NCI-H748 treated with DMSO at 0.1 percent for 48 hours (cell line): ENCODE data around the gene CLEC17A.
"Not testable (repeated sequence)": the region's sequence is repeated elsewhere in the genome, so short reads cannot be mapped to it uniquely, and the experiment has no call there.

Source experiments
- DNase-seq: peaks from one replicate; lab custom pipeline; 2025; lab: John Stamatoyannopoulos, UW

Gene CLEC17A

DNA sequence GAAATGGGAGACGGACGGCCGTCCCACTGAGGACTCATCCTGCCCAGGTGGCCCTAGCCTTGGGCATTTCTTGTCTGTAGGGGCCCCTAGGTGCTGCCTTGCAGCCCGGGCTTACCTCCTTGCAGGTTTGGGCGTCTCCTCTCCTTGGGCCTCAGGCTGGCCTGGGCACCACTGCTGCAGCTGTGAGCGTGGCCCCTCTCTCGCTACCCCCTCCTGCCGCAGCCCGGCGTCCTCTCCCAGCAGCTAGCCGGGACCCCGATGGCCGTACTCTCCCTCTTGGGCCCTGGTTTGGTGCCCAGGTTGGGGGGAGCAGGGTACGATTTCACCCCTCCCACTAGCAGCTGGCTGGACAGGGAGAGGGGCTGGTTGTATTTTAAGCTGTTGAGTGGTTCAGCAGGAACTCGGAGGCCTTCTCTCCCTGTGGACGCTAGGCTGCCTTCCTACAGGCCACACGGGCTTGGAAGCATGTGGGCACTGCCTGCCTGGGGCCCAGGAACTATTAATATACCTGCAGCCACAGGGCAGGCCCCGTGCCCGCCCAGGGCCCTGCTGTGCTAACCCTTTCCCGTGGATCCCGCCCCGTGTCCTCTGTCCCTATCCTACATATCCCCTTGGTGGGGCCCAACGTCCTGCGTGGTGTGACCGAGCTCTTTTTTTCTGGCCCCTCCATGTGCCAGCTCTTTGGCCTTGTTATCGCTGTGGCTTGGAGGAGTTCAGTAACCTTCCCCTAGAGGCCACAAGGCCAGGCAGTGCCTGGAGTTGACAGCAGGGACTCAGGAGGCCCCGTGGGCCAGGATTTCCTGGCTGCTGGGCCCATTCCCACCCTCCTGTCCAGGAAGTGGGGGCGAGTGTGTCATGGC, 22.7 kb upstream of the CLEC17A start:
- DNase-seq, result no peak

DNA sequence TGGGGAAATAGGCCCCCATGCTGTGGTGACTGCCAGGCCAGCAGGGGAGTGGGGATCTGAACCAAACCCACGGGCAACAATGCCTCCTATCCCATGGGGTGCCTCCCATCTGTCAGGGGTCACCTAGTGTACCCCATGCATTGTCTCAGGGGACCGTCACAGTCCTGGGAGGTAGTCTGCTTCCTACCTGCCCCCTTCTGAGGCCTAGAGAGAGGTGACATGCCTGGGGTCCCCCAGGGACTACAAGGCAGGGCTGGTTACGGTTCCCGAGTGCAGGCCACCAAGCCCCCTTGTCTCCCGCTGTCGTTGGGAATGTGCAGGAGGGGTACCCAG, 22.1 kb upstream of the CLEC17A start:
- no peak for DNase-seq

DNA sequence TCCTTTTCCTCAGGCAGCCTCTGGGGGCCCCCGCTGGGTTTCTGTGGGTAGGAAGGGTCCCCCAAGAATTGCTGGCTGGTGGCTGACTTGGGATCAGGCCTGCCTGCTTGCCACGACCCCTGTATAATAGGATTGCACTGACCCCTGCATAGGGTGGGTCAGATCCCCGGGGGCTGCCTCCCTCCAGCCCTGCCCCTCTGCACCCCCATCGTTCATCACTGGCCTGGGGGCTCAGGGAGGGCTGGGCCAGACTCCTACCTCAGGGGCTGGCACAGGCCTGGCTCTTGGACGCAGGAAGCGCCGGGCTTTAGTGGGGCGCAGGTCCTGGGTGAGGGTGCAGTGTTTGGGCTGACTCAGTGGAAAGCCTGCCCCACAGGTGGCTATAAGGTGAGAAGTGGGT, 21.6 kb upstream of the CLEC17A start:
- DNase-seq, result no peak

DNA sequence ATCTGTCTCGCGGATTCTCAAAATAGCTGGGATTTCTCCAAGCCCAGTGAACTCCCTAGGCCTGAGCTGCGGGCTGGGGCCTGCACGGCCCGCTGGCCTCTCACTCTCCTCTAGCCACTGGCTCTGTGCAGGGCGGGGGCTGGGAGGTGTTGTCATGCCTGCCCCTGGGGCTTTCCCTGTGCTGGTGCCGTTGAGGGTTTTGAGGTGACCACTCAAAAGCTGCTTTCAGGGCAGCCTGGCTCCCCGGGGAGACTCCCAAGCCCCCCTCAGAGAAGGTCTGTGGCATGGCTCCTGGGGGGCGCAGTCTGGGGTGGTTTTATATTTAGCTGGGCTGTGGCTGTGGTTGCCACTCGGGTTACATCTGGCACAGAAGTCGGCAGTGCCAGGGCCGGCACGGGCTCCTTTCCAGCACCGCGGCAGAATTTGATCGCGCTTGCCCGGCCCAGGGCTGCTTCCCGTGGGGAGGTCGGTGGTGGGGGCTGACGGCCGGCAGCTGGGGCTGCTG, 21.0 kb upstream of the CLEC17A start:
- no peak for DNase-seq

DNA sequence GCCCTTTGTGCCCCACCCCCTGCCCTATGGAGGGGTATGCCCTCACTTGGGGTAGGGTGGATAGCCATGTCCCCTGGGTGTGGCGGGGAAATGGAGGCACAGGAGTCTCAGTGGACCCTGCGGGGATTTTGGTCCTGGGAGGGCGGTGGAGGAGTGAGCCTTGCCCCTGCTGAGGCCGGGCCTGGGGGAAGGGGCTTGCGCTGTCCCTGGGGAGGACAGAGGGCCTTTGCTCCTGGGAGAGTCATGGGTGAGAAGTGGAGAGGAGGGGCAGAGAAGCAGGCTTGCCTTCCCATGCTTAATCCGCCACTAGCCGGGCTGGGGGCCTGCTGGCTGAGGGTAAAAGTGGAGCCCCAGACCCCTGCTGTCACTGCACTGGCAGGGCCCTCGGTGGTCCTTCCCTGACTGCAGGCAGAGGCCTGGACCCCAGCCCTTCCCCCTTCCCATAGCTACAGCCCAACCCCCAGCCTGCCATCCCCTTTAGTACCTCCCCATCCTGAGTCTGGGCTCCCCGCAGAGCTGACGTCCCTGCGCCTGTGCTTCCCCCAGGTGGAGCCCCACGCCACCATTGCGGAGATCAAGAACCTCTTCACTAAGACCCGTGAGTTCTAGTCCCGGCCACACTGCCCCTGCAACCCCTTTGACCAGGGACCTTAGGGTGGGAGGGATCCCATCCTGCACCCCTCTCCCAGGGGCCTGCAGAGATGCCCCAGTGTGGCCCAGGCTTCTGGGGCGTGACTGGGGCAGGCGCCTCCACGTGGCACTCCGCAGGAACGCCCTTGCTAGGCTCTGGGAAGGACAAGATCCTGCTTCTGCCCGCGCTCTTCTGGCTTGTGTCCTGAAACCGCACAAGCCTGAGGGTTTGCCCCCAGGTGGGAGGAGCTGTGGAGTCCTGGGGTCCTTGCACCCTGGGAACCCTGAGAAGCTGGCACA, 20.0 kb upstream of the CLEC17A start:
- DNase-seq, result no peak

DNA sequence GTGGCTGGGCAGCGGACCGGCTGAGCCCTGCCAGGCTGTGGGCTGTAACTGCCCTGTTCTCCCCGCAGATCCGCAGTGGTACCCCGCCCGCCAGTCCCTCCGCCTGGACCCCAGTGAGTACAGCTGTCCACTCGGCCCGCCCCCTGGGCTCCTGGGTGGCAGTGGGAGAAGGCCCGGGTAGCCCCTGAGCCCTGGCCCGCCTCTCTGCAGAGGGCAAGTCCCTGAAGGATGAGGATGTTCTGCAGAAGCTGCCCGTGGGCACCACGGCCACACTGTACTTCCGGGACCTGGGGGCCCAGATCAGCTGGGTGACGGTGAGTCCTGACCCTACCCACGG, 19.3 kb upstream of the CLEC17A start:
- no peak for DNase-seq

DNA sequence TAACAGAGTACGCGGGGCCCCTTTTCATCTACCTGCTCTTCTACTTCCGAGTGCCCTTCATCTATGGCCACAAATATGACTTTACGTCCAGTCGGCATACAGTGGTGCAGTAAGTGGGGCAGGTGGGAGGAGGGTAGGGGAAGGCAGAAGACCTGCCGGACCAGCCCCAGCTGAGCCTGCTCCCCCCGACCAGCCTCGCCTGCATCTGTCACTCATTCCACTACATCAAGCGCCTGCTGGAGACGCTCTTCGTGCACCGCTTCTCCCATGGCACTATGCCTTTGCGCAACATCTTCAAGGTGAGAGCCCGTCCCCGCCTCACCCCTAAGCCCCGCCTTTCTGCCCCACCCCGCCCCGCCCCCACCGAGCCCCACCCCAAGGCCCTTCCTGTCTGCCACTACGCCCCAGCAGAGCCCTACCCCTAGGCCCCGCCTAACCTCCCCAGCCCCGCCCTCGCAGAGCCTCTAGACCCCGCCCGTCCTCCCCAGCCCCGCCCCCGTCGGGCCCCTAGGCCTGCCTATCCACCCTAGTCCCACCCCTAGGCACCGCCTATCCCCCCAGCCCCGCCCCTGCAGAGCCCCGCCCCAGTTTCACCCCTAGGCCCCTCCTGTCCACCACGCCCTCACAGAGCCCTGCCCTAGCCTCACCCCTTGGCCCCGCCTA, 18.8 kb upstream of the CLEC17A start:
- DNase-seq, result no peak

DNA sequence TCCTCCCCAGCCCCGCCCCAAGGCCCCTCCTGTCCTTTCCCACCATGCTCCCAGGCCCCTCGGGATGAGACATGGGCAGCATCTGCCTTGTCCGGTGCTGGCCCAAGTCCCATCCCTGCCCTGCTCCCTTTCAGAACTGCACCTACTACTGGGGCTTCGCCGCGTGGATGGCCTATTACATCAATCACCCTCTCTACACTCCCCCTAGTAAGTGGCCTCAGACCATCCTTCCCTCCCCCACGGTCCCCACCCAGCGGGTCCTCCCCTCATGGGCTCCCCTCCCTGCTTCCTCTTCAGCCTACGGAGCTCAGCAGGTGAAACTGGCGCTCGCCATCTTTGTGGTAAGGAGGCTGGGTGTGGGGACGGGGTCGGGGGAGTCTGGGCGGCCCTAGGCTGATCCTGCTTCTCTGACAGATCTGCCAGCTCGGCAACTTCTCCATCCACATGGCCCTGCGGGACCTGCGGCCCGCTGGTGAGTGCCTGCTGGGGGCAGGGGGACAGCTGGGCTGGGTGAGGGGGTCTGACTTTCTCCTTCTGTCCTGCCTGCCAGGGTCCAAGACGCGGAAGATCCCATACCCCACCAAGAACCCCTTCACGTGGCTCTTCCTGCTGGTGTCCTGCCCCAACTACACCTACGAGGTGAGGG, 18.1 kb upstream of the CLEC17A start:
- DNase-seq, result not testable (repeated sequence)

DNA sequence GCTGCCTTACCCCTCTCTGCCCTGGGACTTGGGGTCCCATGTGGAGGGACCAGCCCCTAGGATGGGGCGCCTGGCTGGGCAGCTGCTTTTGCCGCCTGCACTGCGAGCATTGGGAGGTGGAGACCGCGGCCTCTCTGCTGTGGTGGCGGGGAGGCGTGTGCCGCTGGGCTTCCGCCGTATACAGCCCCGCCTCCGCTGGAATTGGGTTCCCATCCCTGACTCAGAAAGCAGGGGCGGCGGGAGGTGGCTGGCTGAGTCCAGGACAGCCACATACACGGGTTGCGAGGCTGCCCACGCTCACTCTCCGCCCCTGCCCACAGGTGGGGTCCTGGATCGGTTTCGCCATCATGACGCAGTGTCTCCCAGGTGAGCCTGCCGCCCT, 17.6 kb upstream of the CLEC17A start:
- no peak for DNase-seq

DNA sequence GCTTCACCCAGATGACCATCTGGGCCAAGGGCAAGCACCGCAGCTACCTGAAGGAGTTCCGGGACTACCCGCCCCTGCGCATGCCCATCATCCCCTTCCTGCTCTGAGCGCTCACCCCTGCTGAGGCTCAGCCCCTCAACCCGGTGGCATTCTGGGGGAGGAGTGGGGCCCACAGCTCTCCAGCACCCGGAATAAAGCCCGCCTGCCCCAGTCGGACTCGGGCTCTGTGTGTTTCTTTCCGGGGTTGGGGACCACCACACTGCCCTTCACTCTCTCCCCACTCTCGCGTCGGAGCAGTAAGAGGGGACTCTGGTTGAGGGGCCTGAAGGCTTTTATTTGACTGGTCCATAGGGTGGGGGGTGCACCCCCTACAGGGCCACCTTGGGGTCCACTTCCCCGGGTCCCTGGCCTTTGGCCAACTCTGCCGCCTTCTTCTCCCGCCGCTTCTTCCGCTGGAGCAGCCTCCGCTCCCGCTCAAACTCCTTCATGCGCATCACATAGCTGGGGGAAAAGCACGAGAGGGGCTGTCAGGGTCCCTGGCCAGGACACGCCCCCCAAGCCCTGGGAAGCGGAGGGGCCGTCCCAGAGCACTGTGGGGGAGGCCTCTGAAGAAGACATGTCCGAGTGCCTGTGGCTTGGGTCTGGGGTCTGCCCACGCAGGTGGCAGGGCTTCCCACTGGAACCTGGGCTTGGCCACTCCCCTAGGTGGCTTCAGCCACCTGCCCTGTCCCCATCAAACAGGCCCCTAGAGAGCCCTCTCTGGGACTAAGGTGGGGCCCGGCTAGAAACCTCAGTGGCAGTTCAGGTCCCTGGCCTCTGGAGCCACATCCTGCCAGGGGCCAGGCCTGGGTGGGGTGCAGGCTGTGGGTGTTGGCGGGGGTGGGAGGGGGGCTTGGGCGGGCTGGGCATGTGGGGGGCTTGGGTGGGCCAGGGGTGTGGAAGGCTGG, 16.8 kb upstream of the CLEC17A start:
- no peak for DNase-seq

DNA sequence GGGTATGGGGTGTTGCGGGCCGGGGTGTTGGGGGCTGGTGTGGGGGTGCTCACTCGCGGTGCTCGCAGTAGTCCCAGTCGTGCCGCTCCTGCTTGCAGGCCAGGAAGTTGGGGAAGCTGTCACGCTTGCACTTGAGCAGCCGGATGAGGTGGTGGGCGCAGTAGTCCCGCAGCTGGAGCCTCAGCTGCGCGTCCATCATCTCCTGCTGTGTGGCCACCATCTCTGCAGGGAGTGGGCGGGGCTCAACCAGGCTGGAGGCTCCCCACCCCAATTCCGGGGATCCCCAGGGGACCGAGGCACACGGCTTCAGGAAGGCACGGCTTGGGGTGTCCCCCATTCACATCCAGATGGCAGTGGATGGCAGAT, 16.2 kb upstream of the CLEC17A start:
- DNase-seq, result no peak

DNA sequence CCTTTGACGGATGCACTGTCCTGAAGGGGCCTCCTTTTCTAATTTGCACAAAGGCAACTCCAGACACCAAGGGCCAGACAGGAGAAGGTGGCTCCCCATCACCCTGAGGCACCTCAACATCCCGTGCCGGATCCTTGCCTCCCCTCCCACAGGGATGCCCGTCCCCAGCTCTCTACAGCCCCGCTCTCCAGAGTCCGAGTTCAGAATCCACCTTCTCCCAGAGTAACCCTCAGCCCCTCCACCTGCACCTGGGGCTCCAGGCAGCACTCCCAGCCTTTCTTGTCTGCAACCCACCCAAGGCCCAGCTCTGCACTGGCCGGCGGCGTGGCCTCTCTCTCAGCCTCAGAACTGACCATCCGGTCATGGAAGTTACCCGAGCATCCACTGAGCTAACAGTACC, 15.8 kb upstream of the CLEC17A start:
- DNase-seq, result no peak

DNA sequence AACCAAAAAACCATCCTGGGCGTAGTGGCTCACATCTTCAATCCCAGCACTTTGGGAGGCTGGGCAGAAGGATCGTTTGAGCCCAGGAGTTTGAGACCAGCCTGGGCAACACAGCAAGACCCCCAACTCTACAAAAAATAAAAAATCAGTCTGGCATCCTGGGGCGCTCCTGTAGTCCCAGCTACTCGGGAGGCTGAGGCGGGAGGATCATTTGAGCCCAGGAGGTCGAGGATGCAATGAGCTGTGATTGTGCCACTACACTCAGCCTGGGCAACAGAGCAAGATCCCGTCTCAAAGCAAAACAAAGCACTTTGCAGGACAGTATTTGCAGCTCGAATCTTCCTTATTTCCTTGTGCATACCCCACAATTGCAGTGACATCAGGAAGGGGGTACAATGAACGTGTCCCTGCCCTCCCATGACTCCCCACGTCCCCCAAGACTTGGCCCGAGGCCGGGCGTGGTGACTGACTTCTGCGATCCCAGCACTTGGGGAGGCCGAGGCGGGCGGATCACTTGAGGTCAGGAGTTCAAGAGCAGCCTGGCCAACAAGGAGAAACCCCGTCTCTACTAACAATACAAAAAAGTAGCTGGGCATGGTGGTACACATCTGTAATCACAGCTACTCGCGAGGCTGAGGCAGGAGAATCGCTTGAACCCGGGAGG, 11.9 kb upstream of the CLEC17A start:
- no peak for DNase-seq

DNA sequence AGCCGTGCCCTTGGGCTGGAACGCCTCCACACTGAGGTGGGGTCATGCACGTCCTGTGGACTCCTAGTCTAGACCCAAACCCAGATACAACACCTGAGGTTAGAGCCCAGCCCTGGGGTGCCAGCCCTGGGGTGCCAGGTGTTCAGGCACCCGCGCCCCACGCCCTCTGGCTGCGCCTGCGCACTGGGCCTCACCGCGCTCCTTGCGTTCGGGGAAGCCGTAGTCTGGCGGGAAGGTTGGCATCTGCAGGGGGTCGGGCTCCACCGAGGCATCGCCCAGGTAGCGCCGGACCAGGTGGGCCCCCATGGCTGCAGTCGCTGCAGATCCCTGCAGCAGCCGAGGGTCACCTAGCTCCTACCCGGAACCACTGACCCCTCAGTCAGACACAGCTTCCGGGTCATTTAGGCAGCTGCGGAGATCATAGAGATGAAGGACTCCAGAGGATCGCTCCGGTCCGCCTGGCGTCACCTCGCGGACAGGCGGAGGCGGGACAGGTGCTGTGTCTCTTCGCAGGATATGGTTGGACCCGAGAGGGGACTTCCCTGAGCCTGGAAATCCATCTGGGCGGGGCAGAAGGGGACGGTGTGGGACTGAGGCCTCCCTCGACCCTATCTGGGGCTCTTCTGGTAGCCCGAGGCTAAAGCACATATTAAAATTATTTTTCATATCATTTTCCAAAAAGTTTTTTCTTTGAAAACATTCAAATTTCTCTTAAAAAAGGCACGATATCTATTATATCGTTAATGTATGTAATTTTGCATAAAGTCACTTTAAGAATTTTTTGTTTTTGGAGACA, 11.0 kb upstream of the CLEC17A start, which contains the start of gene NDUFB7:
Gene NDUFB7, minus strand, starts transcription at position 372 of the 796 bp plus-strand sequence. Its CDS starts 66 bp downstream, at position 306.
- DNase-seq, result peak; percentile 69

DNA sequence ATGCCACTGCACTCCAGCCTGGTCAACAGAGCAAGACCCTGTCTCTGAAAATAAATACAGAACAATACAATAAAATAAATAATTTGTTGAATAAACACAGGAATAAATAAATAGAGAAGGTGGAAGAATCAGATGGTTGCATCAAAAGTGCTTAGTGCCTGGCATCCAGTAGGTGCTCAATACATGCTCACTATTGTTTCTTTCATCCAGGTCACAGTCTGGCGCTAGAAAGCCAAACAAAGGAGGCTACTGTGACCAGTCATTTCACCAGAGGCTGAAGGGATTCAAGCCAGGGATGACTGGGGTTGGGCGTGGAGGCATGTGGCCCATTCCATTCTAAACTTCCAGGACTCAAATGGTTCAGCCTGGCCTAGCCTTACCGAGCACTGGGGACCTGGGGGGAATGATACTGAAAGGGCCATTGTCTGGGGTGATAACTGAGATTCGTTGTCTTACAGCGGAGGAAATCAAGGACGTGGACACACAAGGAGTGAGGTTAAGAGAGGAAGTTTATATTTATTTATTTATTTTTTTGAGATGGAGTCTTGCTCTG, 7.4 kb upstream of the CLEC17A start:
- DNase-seq, result no peak

DNA sequence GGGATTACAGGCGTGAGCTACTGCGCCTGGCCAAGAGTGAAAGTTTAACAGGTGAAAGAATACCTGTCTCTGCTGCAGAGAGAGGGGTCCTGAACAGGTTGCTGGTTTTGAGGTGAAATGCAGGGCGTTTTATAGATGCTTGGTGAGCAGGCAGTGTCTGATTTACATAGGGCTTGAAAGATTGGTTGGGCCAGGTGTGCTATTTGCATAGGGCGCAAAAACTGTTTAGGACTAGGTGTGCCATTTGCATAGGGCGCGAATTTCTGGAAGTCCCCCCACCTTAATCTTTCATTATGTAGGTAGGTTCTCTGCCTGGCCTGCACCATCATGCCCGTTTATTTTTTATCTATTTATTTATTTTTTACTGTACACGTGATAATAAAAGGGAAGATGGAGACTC, 6.5 kb upstream of the CLEC17A start:
- DNase-seq, result no peak

DNA sequence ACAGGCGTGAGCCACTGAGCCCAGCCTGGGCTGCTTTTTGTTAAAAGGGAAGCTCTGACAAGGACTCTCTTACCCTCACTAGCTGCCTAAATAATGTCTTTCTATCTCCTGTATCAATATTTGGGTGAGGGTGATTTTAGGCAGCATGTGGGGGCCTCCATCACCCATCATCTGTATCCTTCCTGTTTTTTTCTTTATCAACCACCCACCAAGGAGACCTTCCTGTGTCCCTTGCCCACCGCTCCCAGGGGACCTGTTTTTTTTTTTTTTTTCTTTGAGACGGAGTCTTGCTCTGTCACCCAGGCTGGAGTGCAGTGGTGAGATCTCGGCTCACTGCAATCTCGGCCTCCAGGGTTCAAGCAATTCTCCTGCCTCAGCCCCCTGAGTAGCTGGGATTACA, 5.6 kb upstream of the CLEC17A start:
- DNase-seq, result no peak

DNA sequence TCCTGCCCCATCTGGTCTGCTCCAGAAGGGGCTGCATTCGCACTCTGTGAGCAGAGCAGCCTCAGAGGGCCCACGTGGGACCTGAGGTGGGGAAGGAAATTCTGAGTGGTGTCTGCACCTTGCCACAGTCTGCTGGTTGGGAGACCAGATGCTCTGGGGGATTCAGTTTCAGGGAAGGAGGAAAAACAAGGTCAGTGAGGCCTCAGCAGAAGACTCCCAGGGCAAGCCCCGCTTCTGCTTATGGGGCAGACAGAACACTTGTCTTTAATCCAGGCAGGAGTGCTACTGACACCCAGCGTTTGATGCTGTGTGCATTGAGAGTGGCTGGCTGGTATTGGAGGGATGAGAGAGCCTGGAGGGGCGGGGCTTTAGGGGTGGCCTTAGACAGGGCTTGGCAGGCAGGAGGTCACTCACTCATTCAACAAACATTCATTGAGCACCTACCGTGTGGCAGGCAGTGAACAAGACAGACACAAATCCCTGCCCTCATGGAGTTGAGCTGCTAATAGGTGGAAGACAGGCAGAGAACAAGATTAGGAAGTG, 4.9 kb upstream of the CLEC17A start:
- no peak for DNase-seq
